ENCODE results near the gene TLCD4. TPM values are rescaled to one million over a fixed set of nuclear protein-coding genes. Genes with fewer than 3 reads are reported as not detected.
A peak's percentile ranks its signal among the peaks of the same experiment; 100 is the strongest.

TLCD4 gene, protein sequence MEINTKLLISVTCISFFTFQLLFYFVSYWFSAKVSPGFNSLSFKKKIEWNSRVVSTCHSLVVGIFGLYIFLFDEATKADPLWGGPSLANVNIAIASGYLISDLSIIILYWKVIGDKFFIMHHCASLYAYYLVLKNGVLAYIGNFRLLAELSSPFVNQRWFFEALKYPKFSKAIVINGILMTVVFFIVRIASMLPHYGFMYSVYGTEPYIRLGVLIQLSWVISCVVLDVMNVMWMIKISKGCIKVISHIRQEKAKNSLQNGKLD
- total RNA-seq (2022) (14.1 TPM in 2 replicates), Bru-seq, nascent RNA (percentile 80 among the genes with signal in this experiment), BruChase-seq, experiment 1, labeled RNA remaining after a 2-hour chase (percentile 95 among the genes with signal in this experiment), BruChase-seq, experiment 2, labeled RNA remaining after a 6-hour chase (percentile 97 among the genes with signal in this experiment)
- long read RNA-seq, full-length matches to known transcripts, result 16 of 22 reads
- long read RNA-seq, partial matches to known transcripts, result 1 of 22 reads
- long read RNA-seq, other reads (novel, unspliced or antisense), result 5 of 22 reads

DNA sequence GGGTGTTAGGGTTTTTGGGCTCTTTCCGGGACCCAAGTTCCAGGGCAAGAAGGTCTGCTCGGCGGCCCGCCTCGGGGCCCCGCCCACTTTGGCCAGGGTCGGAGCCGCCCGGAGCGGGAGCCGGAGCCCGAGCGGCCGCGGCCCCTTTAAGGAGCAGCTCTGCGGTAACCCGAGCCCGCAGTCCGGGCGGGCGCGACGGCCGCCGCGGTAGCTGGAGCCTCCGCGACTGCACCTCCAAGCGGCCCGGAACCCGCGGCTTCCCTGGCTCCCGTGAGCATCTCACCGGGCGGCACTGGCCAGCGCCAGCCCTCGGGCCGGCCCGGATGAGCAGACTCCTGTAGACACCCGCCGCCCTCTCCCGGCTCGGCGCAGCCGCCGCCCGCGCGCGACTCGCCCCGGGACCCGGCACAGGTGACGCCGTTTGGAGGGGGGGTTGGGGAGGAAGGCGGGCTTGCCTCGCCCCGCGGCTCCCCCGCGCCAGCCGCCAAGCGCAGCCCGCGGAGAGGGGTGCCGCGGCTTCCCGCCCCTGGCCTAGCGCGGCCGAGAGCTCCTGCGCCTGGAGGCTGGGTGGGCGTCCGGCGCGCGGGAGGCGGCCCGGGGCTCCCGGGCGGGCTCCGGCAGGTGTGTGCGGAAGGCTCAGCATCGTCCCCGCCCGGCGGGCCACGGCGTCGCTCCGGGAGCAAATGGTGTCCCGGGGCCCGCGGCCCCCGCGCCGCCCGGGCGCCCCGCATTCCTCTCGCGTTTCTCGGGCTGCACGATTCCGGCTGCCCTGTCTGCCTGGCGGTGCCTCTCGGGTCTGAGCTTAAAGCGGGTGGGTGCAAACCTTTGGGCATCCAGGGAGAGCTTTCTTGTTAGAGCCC lies at the start of gene TLCD4:
TSS of gene TLCD4 (plus strand) at position 149 of the 860 bp plus-strand sequence. CDS start 26,547 bp downstream, outside the sequence.
- H3K9me3 Mint-ChIP-seq (ENCODE audit: unreplicated experiment), result no peaks in the 10 kb centered on the region
- TF ChIP-seq, protein P1, sequence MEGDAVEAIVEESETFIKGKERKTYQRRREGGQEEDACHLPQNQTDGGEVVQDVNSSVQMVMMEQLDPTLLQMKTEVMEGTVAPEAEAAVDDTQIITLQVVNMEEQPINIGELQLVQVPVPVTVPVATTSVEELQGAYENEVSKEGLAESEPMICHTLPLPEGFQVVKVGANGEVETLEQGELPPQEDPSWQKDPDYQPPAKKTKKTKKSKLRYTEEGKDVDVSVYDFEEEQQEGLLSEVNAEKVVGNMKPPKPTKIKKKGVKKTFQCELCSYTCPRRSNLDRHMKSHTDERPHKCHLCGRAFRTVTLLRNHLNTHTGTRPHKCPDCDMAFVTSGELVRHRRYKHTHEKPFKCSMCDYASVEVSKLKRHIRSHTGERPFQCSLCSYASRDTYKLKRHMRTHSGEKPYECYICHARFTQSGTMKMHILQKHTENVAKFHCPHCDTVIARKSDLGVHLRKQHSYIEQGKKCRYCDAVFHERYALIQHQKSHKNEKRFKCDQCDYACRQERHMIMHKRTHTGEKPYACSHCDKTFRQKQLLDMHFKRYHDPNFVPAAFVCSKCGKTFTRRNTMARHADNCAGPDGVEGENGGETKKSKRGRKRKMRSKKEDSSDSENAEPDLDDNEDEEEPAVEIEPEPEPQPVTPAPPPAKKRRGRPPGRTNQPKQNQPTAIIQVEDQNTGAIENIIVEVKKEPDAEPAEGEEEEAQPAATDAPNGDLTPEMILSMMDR (IDR thresholded peaks at IDR 0.05; ENCODE audit: insufficient read depth in 1 of 2, low read depth in 1 of 2, low read length in 1 of 2, severe bottlenecking in 1 of 2, unreplicated experiment in 1 of 2), result no peak
- no peaks in the 10 kb centered on the region for H3K27me3 Mint-ChIP-seq (ENCODE audit: insufficient read depth, unreplicated experiment)
- intact Hi-C loops (cut with micrococcal nuclease; ENCODE audit: unreplicated experiment), result loop anchor here (2.0 kb wide), 1 partner anchor 31 kb away; no protein-coding TSS in a partner anchor
- peak within 1 kb of the TSS; percentile 55 for H3K27ac Mint-ChIP-seq (ENCODE audit: unreplicated experiment)
- ChIA-PET CTCF (interaction anchor here (0.6 to 1.6 kb wide), 6 partner anchors 20 to 116 kb away, joined by 3 to 12 read pairs (median 4); partner anchors contain the start of genes ALG14 and RWDD3), POLR2A (interaction anchor here (0.5 to 1.6 kb wide), 4 partner anchors 48 to 176 kb away, joined by 3 to 10 read pairs (median 5); partner anchors contain the start of gene RWDD3)
- Histone ChIP-seq H3K4me1 (peaks cover 33% of the 10 kb centered on the region), H3K27me3 (replicated peaks; ENCODE audit: control insufficient read depth, insufficient read depth, low read length) (no peaks in the 10 kb centered on the region), H3K9me3 (no peaks in the 10 kb centered on the region), H3K4me3 (ENCODE audit: low read depth, low read length) (peak within 1 kb of the TSS; percentile 59), H3K36me3 (ENCODE audit: control insufficient read depth, insufficient read depth, low read length) (no peaks in the 10 kb centered on the region)
- DNase-seq, result peak; percentile 58 to 76
- BruUV-seq (replicated peaks), result no TSS peak
- peak within 1 kb of the TSS; percentile 75 for H3K4me3 Mint-ChIP-seq (ENCODE audit: unreplicated experiment)
- H3K4me1 Mint-ChIP-seq (ENCODE audit: low read depth, unreplicated experiment), result peaks cover 14% of the 10 kb centered on the region
- H3K36me3 Mint-ChIP-seq (ENCODE audit: insufficient read depth, unreplicated experiment), result no peaks in the 10 kb centered on the region

DNA sequence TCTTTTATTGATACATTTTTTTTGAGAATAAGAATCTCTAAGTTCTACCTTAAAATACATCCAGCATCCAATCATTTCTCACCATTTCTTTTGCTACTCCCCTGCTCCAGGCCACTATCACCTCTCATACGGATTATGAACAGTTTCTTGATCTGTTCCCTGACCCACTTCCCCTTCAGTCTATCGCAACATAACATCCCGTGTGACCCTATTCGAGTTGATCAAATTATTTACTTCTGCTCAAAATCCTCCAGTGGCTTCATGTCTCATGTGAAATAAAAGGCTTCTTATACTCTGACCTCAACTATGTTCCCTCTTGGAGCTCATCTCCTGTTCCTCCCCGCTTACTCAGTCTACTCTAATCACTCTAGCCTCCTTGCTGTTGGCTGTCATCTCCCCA lies 49.6 kb upstream of the TLCD4 start:
- CTCF ChIA-PET, result no interaction called here
- H3K36me3 ChIP-seq (ENCODE audit: control insufficient read depth, insufficient read depth, low read length), result no peaks in the 10 kb centered on the region
- BruUV-seq (replicated peaks), result no TSS peak

More for the DNA sequence above, 49.6 kb upstream of the TLCD4 start:
- Histone ChIP-seq H3K4me3 (ENCODE audit: low read depth, low read length) (no peak overlapping the region), H3K4me1 (peaks cover 35% of the 10 kb centered on the region), H3K9me3 (no peaks in the 10 kb centered on the region), H3K27me3 (replicated peaks; ENCODE audit: control insufficient read depth, insufficient read depth, low read length) (no peaks in the 10 kb centered on the region)
- TF ChIP-seq, protein P1 (IDR thresholded peaks at IDR 0.05; ENCODE audit: insufficient read depth in 1 of 2, low read depth in 1 of 2, low read length in 1 of 2, severe bottlenecking in 1 of 2, unreplicated experiment in 1 of 2), result no peak
- H3K4me1 Mint-ChIP-seq (ENCODE audit: low read depth, unreplicated experiment), result peaks cover 24% of the 10 kb centered on the region
- no peak overlapping the region for H3K4me3 Mint-ChIP-seq (ENCODE audit: unreplicated experiment)
- DNase-seq, result no peak
- POLR2A ChIA-PET, result no interaction called here
- intact Hi-C loops (cut with micrococcal nuclease; ENCODE audit: unreplicated experiment), result no loop called here
- H3K9me3 Mint-ChIP-seq (ENCODE audit: unreplicated experiment), result no peaks in the 10 kb centered on the region
- H3K36me3 Mint-ChIP-seq (ENCODE audit: insufficient read depth, unreplicated experiment), result peaks cover 16% of the 10 kb centered on the region
- peak overlapping the region; percentile 37 for H3K27ac Mint-ChIP-seq (ENCODE audit: unreplicated experiment)
- H3K27me3 Mint-ChIP-seq (ENCODE audit: insufficient read depth, unreplicated experiment), result no peaks in the 10 kb centered on the region

Measured in Caco-2 (cell line).